Activated CD8-positive, alpha-beta memory T cell treated with anti-CD3 and anti-CD28 coated beads, Interleukin-2, amount 10 ng/mL, durations not matched to agents 7 days and 5 days (primary cell): ENCODE data around the gene PIK3R5. TPM values are rescaled to one million over a fixed set of nuclear protein-coding genes. Genes with fewer than 3 reads are reported as not detected.
A peak's percentile ranks its signal among the peaks of the same experiment; 100 is the strongest.

Source experiments
- ATAC-seq: fragments of 150-1000 bp; cut with Tn5 transposase; one replicate; pipeline ENCODE4 v1.10.0; 2021; ENCODE audit warnings: moderate library complexity
- CTCF ChIA-PET: fragments of 350-600 bp; sonication (Branson Sonifier 250); formaldehyde crosslinking; loops from one replicate; lab custom pipeline; 2021; ENCODE audit warnings: antibody characterized with exemption; lab: Charles Lee
- DNase-seq: peaks from one replicate; pipeline ENCODE4 v3.0.0-alpha.2; 2020
- H3K27ac Mint-ChIP-seq: one replicate; pipeline ENCODE4 v1.8.0; 2021; ENCODE audit warnings: mild to moderate bottlenecking, mixed read lengths
- H3K27me3 Mint-ChIP-seq: one replicate; pipeline ENCODE4 v1.8.0; 2021; ENCODE audit warnings: mixed read lengths
- H3K36me3 Mint-ChIP-seq: one replicate; pipeline ENCODE4 v1.8.0; 2021; ENCODE audit warnings: mild to moderate bottlenecking, mixed read lengths
- H3K4me1 Mint-ChIP-seq: one replicate; pipeline ENCODE4 v1.8.0; 2021; ENCODE audit warnings: mixed read lengths
- H3K4me3 Mint-ChIP-seq: one replicate; pipeline ENCODE4 v1.8.0; 2021; ENCODE audit warnings: mild to moderate bottlenecking, moderate library complexity, mixed read lengths
- H3K9me3 Mint-ChIP-seq: one replicate; pipeline ENCODE4 v1.8.0; 2022; ENCODE audit warnings: low read depth, mixed read lengths
- total RNA-seq, 2 experiments: library from RNA; stranded (reverse); gene quantifications; one replicate each; pipeline ENCODE4 v1.2.3, GENCODE V29; 2021

PIK3R5 gene
- total RNA-seq, 2 experiments from 2014 or later, result 48.9 to 51.2 TPM

- DNase-seq (no peak), ATAC-seq (no peak)
- H3K4me3 Mint-ChIP-seq, result no peak overlapping the region
- H3K27ac Mint-ChIP-seq, result no peak overlapping the region
- no peaks in the 10 kb centered on the region for H3K4me1 Mint-ChIP-seq
- no peaks in the 10 kb centered on the region for H3K27me3 Mint-ChIP-seq
- CTCF ChIA-PET, result interaction anchor here (1.3 to 2.6 kb wide), 2 partner anchors 10 to 88 kb away, joined by 4 to 10 read pairs; no protein-coding TSS in a partner anchor
- H3K9me3 Mint-ChIP-seq, result no peaks in the 10 kb centered on the region
- peaks cover 32% of the 10 kb centered on the region for H3K36me3 Mint-ChIP-seq
Measured at GRCh38 chr17:8909586-8910270, 55.8 kb downstream of the PIK3R5 start.

GRCh38 chr17:8905331-8905730 lies 60.2 kb downstream of the PIK3R5 start:
- ATAC-seq (no peak), DNase-seq (peak; percentile 40)
- CTCF ChIA-PET, result interaction anchor here (4.7 kb wide), 1 partner anchor 10 kb away, joined by 18 read pairs; no protein-coding TSS in a partner anchor
- peaks cover 14% of the 10 kb centered on the region for H3K4me1 Mint-ChIP-seq
- no peaks in the 10 kb centered on the region for H3K9me3 Mint-ChIP-seq
- peaks cover 56% of the 10 kb centered on the region for H3K36me3 Mint-ChIP-seq
- no peak overlapping the region for H3K4me3 Mint-ChIP-seq
- no peaks in the 10 kb centered on the region for H3K27me3 Mint-ChIP-seq
- H3K27ac Mint-ChIP-seq, result no peak overlapping the region

GRCh38 chr17:8904686-8905085 lies 60.8 kb downstream of the PIK3R5 start:
- DNase-seq, result no peak
- Mint-ChIP-seq H3K36me3 (peaks cover 59% of the 10 kb centered on the region), H3K4me1 (peaks cover 21% of the 10 kb centered on the region), H3K27ac (no peak overlapping the region), H3K27me3 (no peaks in the 10 kb centered on the region), H3K9me3 (no peaks in the 10 kb centered on the region), H3K4me3 (no peak overlapping the region)
- no peak for ATAC-seq
- CTCF ChIA-PET, result interaction anchor here (1.0 to 4.7 kb wide), 2 partner anchors 10 to 93 kb away, joined by 3 to 18 read pairs; no protein-coding TSS in a partner anchor

- peaks cover 57% of the 10 kb centered on the region for H3K36me3 Mint-ChIP-seq
- H3K4me1 Mint-ChIP-seq, result peaks cover 25% of the 10 kb centered on the region
- no peaks in the 10 kb centered on the region for H3K9me3 Mint-ChIP-seq
- H3K27me3 Mint-ChIP-seq, result no peaks in the 10 kb centered on the region
- no peak overlapping the region for H3K27ac Mint-ChIP-seq
- DNase-seq, result no peak
- ATAC-seq, result no peak
- CTCF ChIA-PET, result interaction anchor here (1.0 to 4.7 kb wide), 2 partner anchors 9 to 94 kb away, joined by 3 to 18 read pairs; no protein-coding TSS in a partner anchor
- H3K4me3 Mint-ChIP-seq, result no peak overlapping the region
Measured at GRCh38 chr17:8904201-8904600, 61.3 kb downstream of the PIK3R5 start.

GRCh38 chr17:8900626-8901585 lies 64.6 kb downstream of the PIK3R5 start:
- Mint-ChIP-seq H3K36me3 (peaks cover 57% of the 10 kb centered on the region), H3K27me3 (no peaks in the 10 kb centered on the region), H3K9me3 (no peaks in the 10 kb centered on the region), H3K4me3 (no peak overlapping the region), H3K27ac (peak overlapping the region; percentile 48), H3K4me1 (peaks cover 52% of the 10 kb centered on the region)
- CTCF ChIA-PET, result interaction anchor here (0.9 to 2.1 kb wide), 4 partner anchors 10 to 517 kb away, joined by 3 to 10 read pairs (median 3); no protein-coding TSS in a partner anchor
- DNase-seq (peak; percentile 43), ATAC-seq (no peak)

- Mint-ChIP-seq H3K4me1 (peaks cover 58% of the 10 kb centered on the region), H3K36me3 (peaks cover 54% of the 10 kb centered on the region), H3K27me3 (no peaks in the 10 kb centered on the region), H3K4me3 (no peak overlapping the region), H3K9me3 (no peaks in the 10 kb centered on the region), H3K27ac (peak overlapping the region; percentile 85)
- DNase-seq (no peak), ATAC-seq (no peak)
- CTCF ChIA-PET, result interaction anchor here (0.8 to 2.1 kb wide), 5 partner anchors 11 to 154 kb away, joined by 3 to 10 read pairs (median 3); no protein-coding TSS in a partner anchor
Measured at GRCh38 chr17:8900207-8900606, 65.3 kb downstream of the PIK3R5 start.

- Mint-ChIP-seq H3K27me3 (no peaks in the 10 kb centered on the region), H3K36me3 (peaks cover 45% of the 10 kb centered on the region), H3K4me3 (no peak overlapping the region), H3K27ac (peak overlapping the region; percentile 85), H3K4me1 (peaks cover 66% of the 10 kb centered on the region), H3K9me3 (no peaks in the 10 kb centered on the region)
- DNase-seq (no peak), ATAC-seq (no peak)
- CTCF ChIA-PET, result interaction anchor here (0.9 kb wide), 1 partner anchor 96 kb away, joined by 3 read pairs; no protein-coding TSS in a partner anchor
Measured at GRCh38 chr17:8898636-8899035, 66.9 kb downstream of the PIK3R5 start.

GRCh38 chr17:8898126-8898525 lies 67.4 kb downstream of the PIK3R5 start:
- no peaks in the 10 kb centered on the region for H3K27me3 Mint-ChIP-seq
- H3K4me1 Mint-ChIP-seq, result peaks cover 66% of the 10 kb centered on the region
- DNase-seq, result no peak
- H3K27ac Mint-ChIP-seq, result no peak overlapping the region
- H3K4me3 Mint-ChIP-seq, result no peak overlapping the region
- H3K36me3 Mint-ChIP-seq, result peaks cover 45% of the 10 kb centered on the region
- no peaks in the 10 kb centered on the region for H3K9me3 Mint-ChIP-seq
- CTCF ChIA-PET, result interaction anchor here (0.9 kb wide), 1 partner anchor 97 kb away, joined by 3 read pairs; no protein-coding TSS in a partner anchor
- no peak for ATAC-seq

- peak overlapping the region; percentile 8 for H3K27ac Mint-ChIP-seq
- no peaks in the 10 kb centered on the region for H3K9me3 Mint-ChIP-seq
- CTCF ChIA-PET, result interaction anchor here (0.8 to 3.4 kb wide), 2 partner anchors 8 to 101 kb away, joined by 4 to 18 read pairs; no protein-coding TSS in a partner anchor
- no peaks in the 10 kb centered on the region for H3K27me3 Mint-ChIP-seq
- H3K4me1 Mint-ChIP-seq, result peaks cover 76% of the 10 kb centered on the region
- peaks cover 51% of the 10 kb centered on the region for H3K36me3 Mint-ChIP-seq
- DNase-seq (peak; percentile 39), ATAC-seq (no peak)
- H3K4me3 Mint-ChIP-seq, result no peak overlapping the region
Measured at GRCh38 chr17:8896641-8897635, 68.6 kb downstream of the PIK3R5 start.

GRCh38 chr17:8896087-8896486 lies 69.4 kb downstream of the PIK3R5 start:
- no peak for DNase-seq
- no peak for ATAC-seq
- CTCF ChIA-PET, result interaction anchor here (0.8 to 3.4 kb wide), 12 partner anchors 9 to 113 kb away, joined by 3 to 18 read pairs (median 4); no protein-coding TSS in a partner anchor
- no peaks in the 10 kb centered on the region for H3K9me3 Mint-ChIP-seq
- H3K27me3 Mint-ChIP-seq, result no peaks in the 10 kb centered on the region
- H3K36me3 Mint-ChIP-seq, result peaks cover 45% of the 10 kb centered on the region
- no peak overlapping the region for H3K4me3 Mint-ChIP-seq
- H3K27ac Mint-ChIP-seq, result peak overlapping the region; percentile 8
- H3K4me1 Mint-ChIP-seq, result peaks cover 70% of the 10 kb centered on the region

- Mint-ChIP-seq H3K36me3 (peaks cover 40% of the 10 kb centered on the region), H3K27ac (peak overlapping the region; percentile 45), H3K4me1 (peaks cover 60% of the 10 kb centered on the region), H3K4me3 (no peak overlapping the region), H3K9me3 (no peaks in the 10 kb centered on the region), H3K27me3 (no peaks in the 10 kb centered on the region)
- CTCF ChIA-PET, result interaction anchor here (0.6 to 3.4 kb wide), 19 partner anchors 9 to 511 kb away, joined by 3 to 18 read pairs (median 4); partner anchors contain the start of genes PIK3R5 and PIK3R6
- peak; percentile 68 for DNase-seq
- peak; percentile 32 for ATAC-seq
Measured at GRCh38 chr17:8894673-8895578, 70.6 kb downstream of the PIK3R5 start.
